Measurements from ENCODE around the gene ZNF77.
A peak's percentile ranks its signal among the peaks of the same experiment; 100 is the strongest.
"Not testable (repeated sequence)": the region's sequence is repeated elsewhere in the genome, so short reads cannot be mapped to it uniquely, and the experiment has no call there.

Gene ZNF77

GRCh38 chr19:2969104-2969504, 24.3 kb upstream of the ZNF77 start:
- Histone ChIP-seq H3K4me3 (ENCODE audit: low read depth in 1 of 2, low read length in 1 of 2) (no peak overlapping the region), H3K9me3 (no peaks in the 10 kb centered on the region), H3K36me3 (no peaks in the 10 kb centered on the region), H3K27me3 (peaks cover 32% of the 10 kb centered on the region), H3K4me1 (ENCODE audit: control insufficient read depth in 1 of 2, insufficient read depth in 1 of 2, low read depth in 1 of 2, low read length in 1 of 2) (peaks cover 0 to 3% of the 10 kb centered on the region in 2 experiments), H3K27ac (no peak overlapping the region)
- TF ChIP-seq, protein P1, sequence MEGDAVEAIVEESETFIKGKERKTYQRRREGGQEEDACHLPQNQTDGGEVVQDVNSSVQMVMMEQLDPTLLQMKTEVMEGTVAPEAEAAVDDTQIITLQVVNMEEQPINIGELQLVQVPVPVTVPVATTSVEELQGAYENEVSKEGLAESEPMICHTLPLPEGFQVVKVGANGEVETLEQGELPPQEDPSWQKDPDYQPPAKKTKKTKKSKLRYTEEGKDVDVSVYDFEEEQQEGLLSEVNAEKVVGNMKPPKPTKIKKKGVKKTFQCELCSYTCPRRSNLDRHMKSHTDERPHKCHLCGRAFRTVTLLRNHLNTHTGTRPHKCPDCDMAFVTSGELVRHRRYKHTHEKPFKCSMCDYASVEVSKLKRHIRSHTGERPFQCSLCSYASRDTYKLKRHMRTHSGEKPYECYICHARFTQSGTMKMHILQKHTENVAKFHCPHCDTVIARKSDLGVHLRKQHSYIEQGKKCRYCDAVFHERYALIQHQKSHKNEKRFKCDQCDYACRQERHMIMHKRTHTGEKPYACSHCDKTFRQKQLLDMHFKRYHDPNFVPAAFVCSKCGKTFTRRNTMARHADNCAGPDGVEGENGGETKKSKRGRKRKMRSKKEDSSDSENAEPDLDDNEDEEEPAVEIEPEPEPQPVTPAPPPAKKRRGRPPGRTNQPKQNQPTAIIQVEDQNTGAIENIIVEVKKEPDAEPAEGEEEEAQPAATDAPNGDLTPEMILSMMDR (IDR thresholded peaks at IDR 0.05), result no peak

GRCh38 chr19:2967972-2968371, 23.2 kb upstream of the ZNF77 start:
- Histone ChIP-seq H3K27me3 (peaks cover 21% of the 10 kb centered on the region), H3K4me3 (ENCODE audit: low read depth in 1 of 2, low read length in 1 of 2) (no peak overlapping the region), H3K9me3 (no peaks in the 10 kb centered on the region), H3K27ac (no peak overlapping the region), H3K36me3 (no peaks in the 10 kb centered on the region), H3K4me1 (ENCODE audit: control insufficient read depth in 1 of 2, insufficient read depth in 1 of 2, low read depth in 1 of 2, low read length in 1 of 2) (peaks cover 0 to 3% of the 10 kb centered on the region in 2 experiments)
- TF ChIP-seq, protein P1 (IDR thresholded peaks at IDR 0.05), result no peak

DNA sequence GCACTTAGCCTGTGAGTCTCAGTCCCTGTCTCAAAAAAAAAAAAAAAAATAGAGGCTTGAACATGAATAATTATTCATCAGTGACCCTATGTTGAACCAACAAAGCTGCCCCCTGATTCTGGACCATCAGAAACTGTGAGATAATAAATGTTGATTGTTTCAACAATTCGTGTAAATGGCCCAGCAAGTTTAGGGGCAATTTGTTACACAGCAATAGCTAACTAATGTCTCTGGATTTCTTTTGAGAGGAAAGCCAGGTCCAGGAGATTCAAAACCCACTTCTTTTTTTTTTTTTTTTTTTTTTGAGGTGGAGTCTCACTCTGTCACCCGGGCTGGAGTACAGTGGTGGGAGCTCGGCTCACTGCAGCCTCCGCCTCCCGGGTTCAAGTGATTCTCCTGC, 20.1 kb upstream of the ZNF77 start:
- Histone ChIP-seq H3K4me1 (ENCODE audit: control insufficient read depth in 1 of 2, insufficient read depth in 1 of 2, low read depth in 1 of 2, low read length in 1 of 2) (no peaks in the 10 kb centered on the region), H3K27ac (no peak overlapping the region), H3K9me3 (no peaks in the 10 kb centered on the region), H3K36me3 (no peaks in the 10 kb centered on the region), H3K27me3 (peaks cover 13% of the 10 kb centered on the region), H3K4me3 (ENCODE audit: low read depth in 1 of 2, low read length in 1 of 2) (no peak overlapping the region)
- TF ChIP-seq, protein P1 (IDR thresholded peaks at IDR 0.05), result no peak

- H3K4me3 ChIP-seq (ENCODE audit: low read depth in 1 of 2, low read length in 1 of 2), result not testable (repeated sequence)
Measured at GRCh38 chr19:2963631-2964030, 18.9 kb upstream of the ZNF77 start.

DNA sequence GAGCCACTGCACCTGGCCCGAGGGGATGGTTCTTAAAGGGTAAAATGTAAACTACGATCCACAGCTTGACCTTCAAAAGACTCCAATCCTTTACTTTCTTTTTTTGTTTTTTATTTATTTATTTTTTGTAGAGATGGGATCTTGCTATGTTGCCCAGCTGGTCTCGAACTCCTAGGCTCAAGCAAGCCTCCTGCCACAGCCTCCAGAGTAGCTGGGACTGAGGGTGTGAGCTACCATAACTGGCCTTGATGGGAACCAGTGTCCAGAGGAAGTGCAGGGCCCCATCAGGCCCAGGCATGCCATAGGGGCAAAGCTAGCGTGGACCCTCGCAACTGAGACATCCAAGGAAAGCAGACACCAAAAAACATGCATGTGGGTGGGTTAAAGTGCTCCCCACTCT, 18.4 kb upstream of the ZNF77 start:
- H3K9me3 ChIP-seq, result no peaks in the 10 kb centered on the region
- TF ChIP-seq, protein P1 (IDR thresholded peaks at IDR 0.05), result no peak
- no peaks in the 10 kb centered on the region for H3K4me1 ChIP-seq (ENCODE audit: control insufficient read depth in 1 of 2, insufficient read depth in 1 of 2, low read depth in 1 of 2, low read length in 1 of 2)
- H3K4me3 ChIP-seq (ENCODE audit: low read depth in 1 of 2, low read length in 1 of 2), result no peak overlapping the region
- H3K36me3 ChIP-seq, result no peaks in the 10 kb centered on the region
- H3K27me3 ChIP-seq, result peaks cover 2% of the 10 kb centered on the region
- H3K27ac ChIP-seq, result no peak overlapping the region

More at GRCh38 chr19:2963631-2964030, 18.9 kb upstream of the ZNF77 start:
- H3K36me3 ChIP-seq; H3K27ac ChIP-seq; H3K4me1 ChIP-seq (ENCODE audit: control insufficient read depth in 1 of 2, insufficient read depth in 1 of 2, low read depth in 1 of 2, low read length in 1 of 2); H3K27me3 ChIP-seq; H3K9me3 ChIP-seq: not testable (repeated sequence)

DNA sequence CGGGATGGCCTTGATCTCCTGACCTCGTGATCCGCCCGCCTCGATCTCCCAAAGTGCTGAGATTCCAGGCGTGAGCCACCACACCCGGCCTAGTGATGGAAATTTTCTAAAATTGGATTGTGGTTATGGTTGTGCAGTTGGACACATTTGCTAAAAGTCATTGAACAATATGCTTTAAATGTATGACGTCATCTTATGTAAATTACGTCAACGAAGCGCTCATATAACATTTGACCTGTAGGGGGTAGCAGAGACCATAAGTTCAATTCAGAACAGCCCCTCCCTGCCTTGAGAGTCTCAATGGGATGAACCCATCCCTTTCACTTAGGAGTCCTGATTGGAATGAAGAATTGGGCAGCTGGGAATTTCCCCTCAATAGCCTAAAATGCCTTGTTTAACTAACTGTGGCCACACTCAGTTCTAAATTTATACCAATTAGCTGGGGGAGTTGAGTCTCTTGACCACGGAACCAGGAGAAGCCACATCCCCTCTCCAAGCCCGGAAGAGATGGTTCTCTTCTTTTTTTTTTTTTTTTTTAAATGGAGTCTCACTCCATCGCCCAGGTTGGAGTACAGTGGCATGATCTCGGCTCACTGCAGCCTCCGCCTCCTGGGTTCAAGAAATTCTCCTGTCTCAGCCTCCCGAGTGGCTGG, 17.4 kb upstream of the ZNF77 start:
- Histone ChIP-seq H3K36me3 (no peaks in the 10 kb centered on the region), H3K4me1 (ENCODE audit: control insufficient read depth in 1 of 2, insufficient read depth in 1 of 2, low read depth in 1 of 2, low read length in 1 of 2) (no peaks in the 10 kb centered on the region), H3K4me3 (ENCODE audit: low read depth in 1 of 2, low read length in 1 of 2) (no peak overlapping the region), H3K27me3 (no peaks in the 10 kb centered on the region), H3K27ac (no peak overlapping the region), H3K9me3 (no peaks in the 10 kb centered on the region)
- TF ChIP-seq, protein P1 (IDR thresholded peaks at IDR 0.05), result peak; percentile 41
